ENCODE results near the gene GDA.

The GDA gene

DNA sequence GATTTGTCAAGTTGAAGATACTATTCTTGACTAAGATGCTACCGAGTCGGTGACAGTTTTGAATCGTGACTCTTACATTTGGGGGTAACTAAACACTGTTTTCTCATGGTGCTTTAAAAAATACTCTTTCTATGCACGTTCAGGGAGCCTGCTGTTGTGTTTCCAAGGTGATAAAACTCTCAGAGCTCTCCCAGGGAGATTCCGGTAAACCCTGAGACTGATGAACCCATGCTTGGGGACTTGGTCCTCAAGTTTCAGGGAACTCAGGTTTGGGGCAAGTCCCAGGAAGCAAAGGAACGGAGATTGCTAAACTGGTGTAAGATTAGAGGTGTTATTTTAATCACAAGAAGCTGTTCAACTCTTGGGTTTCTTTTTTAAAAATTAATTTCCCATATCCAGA lies 1.4 kb downstream of the GDA start:
- TF ChIP-seq CTCF (IDR thresholded peaks at IDR 0.05) = no peak

DNA sequence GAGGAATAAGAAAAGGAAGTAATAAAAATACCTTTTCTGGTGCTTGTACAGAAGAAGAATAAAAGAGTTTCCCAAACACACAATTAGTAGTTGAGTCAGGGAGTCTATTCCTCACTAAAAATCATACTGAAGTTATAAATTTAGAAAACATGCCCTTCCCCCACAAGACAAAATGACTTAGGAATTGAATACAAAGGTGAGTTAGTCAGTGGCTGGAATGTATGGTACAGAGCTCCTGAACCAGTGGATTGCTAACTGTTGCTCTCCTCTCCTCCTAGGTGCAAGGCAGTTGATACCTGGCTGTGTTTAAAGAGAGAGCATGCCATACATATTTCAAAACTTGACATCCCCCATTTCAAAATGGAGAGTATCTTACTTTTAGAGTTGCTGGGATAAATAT lies 1.9 kb downstream of the GDA start:
- TF ChIP-seq CTCF (IDR thresholded peaks at IDR 0.05) = no peak

- no peak for TF ChIP-seq CTCF (IDR thresholded peaks at IDR 0.05)
Observed at GRCh38 chr9:72154468-72155285, 5.4 kb downstream of the GDA start.

DNA sequence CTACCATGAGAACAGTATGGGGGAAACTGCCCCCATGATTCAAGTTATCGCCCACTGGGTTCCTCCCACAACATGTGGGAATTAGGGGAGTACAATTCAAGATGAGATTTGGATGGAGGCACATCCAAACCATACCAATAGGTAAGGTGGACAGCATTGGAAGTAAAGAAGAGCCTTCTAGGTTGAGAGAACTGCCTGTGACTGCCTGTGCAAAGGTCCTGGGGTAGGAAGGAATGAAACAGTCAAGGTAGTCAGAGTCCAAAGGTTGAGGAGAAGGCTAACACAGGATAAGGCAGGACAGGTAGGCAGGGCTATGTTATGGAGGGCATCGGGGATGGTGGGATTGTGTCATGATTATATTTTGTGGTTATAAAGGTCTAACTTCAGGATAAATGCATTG lies 6.1 kb downstream of the GDA start:
- TF ChIP-seq CTCF (IDR thresholded peaks at IDR 0.05) = no peak

GRCh38 chr9:72156586-72156985 lies 7.3 kb downstream of the GDA start:
- TF ChIP-seq CTCF (IDR thresholded peaks at IDR 0.05) = no peak

- no peak for TF ChIP-seq CTCF (IDR thresholded peaks at IDR 0.05)
Observed at GRCh38 chr9:72158680-72159079, 9.4 kb downstream of the GDA start.

GRCh38 chr9:72160446-72161123 lies 11.3 kb downstream of the GDA start:
- TF ChIP-seq CTCF (IDR thresholded peaks at IDR 0.05) = no peak
